Hepatocyte (in vitro differentiated cells): Measurements from ENCODE around the gene LEF1. TPM values are rescaled to one million over a fixed set of nuclear protein-coding genes. Genes with fewer than 3 reads are reported as not detected.

Experiments used
- DNase-seq: peaks from one replicate; pipeline ENCODE4 v3.0.0-alpha.2; 2016; ENCODE audit warnings: low spot score
- H2AFZ ChIP-seq: fragments of 200-600 bp; sonication (generic); 2 replicates; pipeline ENCODE4 v1.6.0; 2016; ENCODE audit warnings: antibody characterized with exemption, mild to moderate bottlenecking
- H3K27ac ChIP-seq: fragments of 200-600 bp; sonication (generic); 2 replicates; pipeline ENCODE4 v1.5.1; 2016; ENCODE audit warnings: mild to moderate bottlenecking
- H3K27me3 ChIP-seq: fragments of 200-600 bp; sonication (generic); 2 replicates; pipeline ENCODE4 v1.6.1; 2016
- H3K36me3 ChIP-seq: fragments of 200-600 bp; sonication (generic); replicated peaks from 2 replicates; pipeline ENCODE4 v1.5.1; 2016; ENCODE audit warnings: low read depth; ENCODE audit not compliant: insufficient read depth
- H3K4me1 ChIP-seq: fragments of 200-600 bp; sonication (generic); 2 replicates; pipeline ENCODE4 v1.5.1; 2016; ENCODE audit warnings: mild to moderate bottlenecking, moderate library complexity; ENCODE audit not compliant: insufficient read depth
- H3K4me2 ChIP-seq: fragments of 200-600 bp; sonication (generic); 2 replicates; pipeline ENCODE4 v1.6.0; 2016
- H3K4me3 ChIP-seq: fragments of 200-600 bp; sonication (generic); 2 replicates; pipeline ENCODE4 v1.5.1; 2016; ENCODE audit warnings: mild to moderate bottlenecking
- H3K79me2 ChIP-seq: fragments of 200-600 bp; sonication (generic); 2 replicates; pipeline ENCODE4 v1.6.0; 2017; ENCODE audit warnings: mild to moderate bottlenecking
- H3K9me2 ChIP-seq: fragments of 200-600 bp; sonication (generic); replicated peaks from 2 replicates; pipeline ENCODE4 v1.6.0; 2017; ENCODE audit warnings: mild to moderate bottlenecking; ENCODE audit not compliant: insufficient read depth
- H3K9me3 ChIP-seq: fragments of 200-600 bp; sonication (generic); 2 replicates; pipeline ENCODE4 v1.5.1; 2016; ENCODE audit warnings: low read depth, mild to moderate bottlenecking
- H4K20me1 ChIP-seq: fragments of 200-600 bp; sonication (generic); 2 replicates; pipeline ENCODE4 v1.6.0; 2016; ENCODE audit warnings: mild to moderate bottlenecking; ENCODE audit not compliant: insufficient read depth, poor library complexity, severe bottlenecking
- EZH2 ChIP-seq: fragments of 200-600 bp; sonication (generic); IDR thresholded peaks from 2 replicates; pipeline ENCODE4 v1.6.1; 2016; ENCODE audit warnings: antibody characterized with exemption, mild to moderate bottlenecking, borderline replicate concordance
- EZH2phosphoT487 ChIP-seq: fragments of 200-600 bp; sonication (generic); IDR thresholded peaks from one replicate; pipeline ENCODE4 v1.6.1; 2018; ENCODE audit warnings: antibody characterized with exemption, mild to moderate bottlenecking, low read depth, moderate library complexity; ENCODE audit not compliant: unreplicated experiment, severe bottlenecking
- WGBS: methylation state at CpG from one replicate; pipeline ENCODE4 v1.1.6; 2016; ENCODE audit warnings: low lambda C conversion rate; ENCODE audit errors: missing lambda C conversion rate; 5-methylcytosine and 5-hydroxymethylcytosine counted together
- polyA plus RNA-seq: library from polyadenylated mRNA; unstranded; fragments of >200 nt; fragmentation: Nextera tagmentation; extraction: Ambion mirVana; gene quantifications from 2 replicates; pipeline ENCODE4 v1.2.1, GENCODE V29; 2016
- total RNA-seq: library from RNA; depleted of rRNA; stranded (reverse); fragments of >200 nt; gene quantifications from 2 replicates; pipeline ENCODE4 v1.2.3, GENCODE V29; 2014
- TF ChIP-seq, protein P1 (sequence below): fragments of 200-600 bp; sonication (generic); IDR thresholded peaks from 2 replicates; pipeline ENCODE4 v1.5.1; 2016; ENCODE audit warnings: antibody characterized with exemption, mild to moderate bottlenecking; ENCODE audit not compliant: poor library complexity

Gene LEF1
- total and polyA plus RNA-seq, 2 experiments from 2014 or later: 8.6 to 10.4 TPM

DNA sequence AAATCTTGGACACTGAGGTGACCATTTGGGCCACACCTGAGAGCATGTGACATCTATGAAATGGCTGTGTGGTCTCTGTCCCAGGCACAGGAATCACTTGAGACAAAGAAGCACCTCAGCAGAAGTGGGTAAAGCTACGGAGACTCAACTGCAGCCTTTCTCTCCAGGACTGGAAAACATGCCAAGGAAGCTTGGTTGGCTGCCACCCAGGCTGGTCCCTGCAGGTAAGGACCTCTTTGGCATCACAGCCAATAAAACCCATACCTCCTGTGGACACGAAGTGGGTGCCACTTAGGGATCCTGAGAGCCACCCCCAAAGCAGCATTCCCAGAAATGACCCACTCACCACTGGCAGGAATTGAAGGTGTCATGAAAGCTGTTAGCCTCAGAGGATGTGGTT is 74.6 kb downstream of the LEF1 start:
- no peaks in the 10 kb centered on the region for H3K4me1 ChIP-seq
- no peak for TF ChIP-seq EZH2phosphoT487
- no peak for TF ChIP-seq EZH2
- TF ChIP-seq, protein P1, sequence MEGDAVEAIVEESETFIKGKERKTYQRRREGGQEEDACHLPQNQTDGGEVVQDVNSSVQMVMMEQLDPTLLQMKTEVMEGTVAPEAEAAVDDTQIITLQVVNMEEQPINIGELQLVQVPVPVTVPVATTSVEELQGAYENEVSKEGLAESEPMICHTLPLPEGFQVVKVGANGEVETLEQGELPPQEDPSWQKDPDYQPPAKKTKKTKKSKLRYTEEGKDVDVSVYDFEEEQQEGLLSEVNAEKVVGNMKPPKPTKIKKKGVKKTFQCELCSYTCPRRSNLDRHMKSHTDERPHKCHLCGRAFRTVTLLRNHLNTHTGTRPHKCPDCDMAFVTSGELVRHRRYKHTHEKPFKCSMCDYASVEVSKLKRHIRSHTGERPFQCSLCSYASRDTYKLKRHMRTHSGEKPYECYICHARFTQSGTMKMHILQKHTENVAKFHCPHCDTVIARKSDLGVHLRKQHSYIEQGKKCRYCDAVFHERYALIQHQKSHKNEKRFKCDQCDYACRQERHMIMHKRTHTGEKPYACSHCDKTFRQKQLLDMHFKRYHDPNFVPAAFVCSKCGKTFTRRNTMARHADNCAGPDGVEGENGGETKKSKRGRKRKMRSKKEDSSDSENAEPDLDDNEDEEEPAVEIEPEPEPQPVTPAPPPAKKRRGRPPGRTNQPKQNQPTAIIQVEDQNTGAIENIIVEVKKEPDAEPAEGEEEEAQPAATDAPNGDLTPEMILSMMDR: no peak
- H3K9me3 ChIP-seq: no peaks in the 10 kb centered on the region
- H3K36me3 ChIP-seq: no peaks in the 10 kb centered on the region
- 96% methylated on average over 2 of the region's 2 CpGs for WGBS
- no peak overlapping the region for H3K27ac ChIP-seq
- no peaks in the 10 kb centered on the region for H3K9me2 ChIP-seq
- H3K4me3 ChIP-seq: no peak overlapping the region
- H3K4me2 ChIP-seq: no peak overlapping the region
- H3K79me2 ChIP-seq: no peaks in the 10 kb centered on the region
- no peak for DNase-seq
- H4K20me1 ChIP-seq: no peaks in the 10 kb centered on the region
- no peak overlapping the region for H2AFZ ChIP-seq
- H3K27me3 ChIP-seq: no peaks in the 10 kb centered on the region

DNA sequence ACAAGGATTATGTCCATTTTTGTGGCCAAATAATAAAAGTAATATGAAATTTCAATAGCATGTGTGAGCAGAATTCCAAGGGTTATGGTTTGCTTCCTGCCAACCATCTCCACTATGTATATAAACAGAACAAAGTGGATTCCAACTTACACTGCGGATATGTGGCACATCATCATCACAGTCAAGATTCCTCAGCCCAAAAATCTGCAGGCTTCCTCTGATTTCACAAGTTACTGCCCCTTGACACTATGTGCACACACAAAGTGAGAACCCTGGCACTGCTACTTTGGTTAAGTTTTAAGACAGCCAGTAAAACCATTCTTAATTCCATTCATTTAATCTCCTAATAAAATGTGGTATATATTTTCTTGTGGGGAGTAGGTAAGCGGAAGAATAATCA is 76.4 kb downstream of the LEF1 start:
- TF ChIP-seq EZH2 (no peak), EZH2phosphoT487 (no peak)
- TF ChIP-seq, protein P1: no peak
- Histone ChIP-seq H3K27me3 (no peaks in the 10 kb centered on the region), H3K4me1 (no peaks in the 10 kb centered on the region), H3K9me3 (no peaks in the 10 kb centered on the region), H3K27ac (no peak overlapping the region), H3K9me2 (no peaks in the 10 kb centered on the region), H2AFZ (no peak overlapping the region), H3K36me3 (no peaks in the 10 kb centered on the region), H3K4me2 (no peak overlapping the region), H3K4me3 (no peak overlapping the region), H3K79me2 (no peaks in the 10 kb centered on the region), H4K20me1 (no peaks in the 10 kb centered on the region)
- no peak for DNase-seq
- WGBS: 86% methylated on average over 2 of the region's 2 CpGs

DNA sequence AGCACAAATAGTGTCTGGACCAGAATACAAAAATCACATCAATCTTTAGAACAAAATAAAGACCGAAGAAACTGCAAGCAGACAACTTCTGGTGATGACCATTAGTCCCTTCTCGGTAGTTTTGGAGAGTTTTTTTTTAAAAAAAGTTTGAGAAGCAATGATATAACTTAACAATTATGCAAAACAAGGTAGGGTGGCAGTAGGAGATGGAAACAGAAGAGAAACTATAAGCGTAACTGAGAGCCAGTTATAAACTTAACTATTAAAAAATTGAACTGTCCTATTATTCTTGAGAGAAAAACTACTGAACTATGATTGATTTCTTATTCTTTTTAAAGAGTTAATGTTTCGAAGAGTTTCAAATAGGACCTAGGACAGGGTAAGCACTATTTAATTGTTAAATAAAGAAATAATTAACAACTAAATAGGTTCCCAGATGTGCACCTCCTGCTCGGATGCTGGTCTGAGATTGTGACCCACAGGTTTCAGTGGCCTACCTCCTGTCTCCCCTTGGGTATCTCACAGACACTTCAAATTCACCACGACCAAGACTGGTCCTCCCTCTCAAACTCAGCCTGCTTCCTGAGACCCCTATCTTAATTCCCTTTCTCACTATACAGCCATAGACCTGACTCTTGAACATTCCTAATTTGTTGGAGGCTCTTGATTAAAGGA is 81.3 kb downstream of the LEF1 start:
- Histone ChIP-seq H3K4me2 (no peak overlapping the region), H3K9me3 (no peaks in the 10 kb centered on the region), H3K9me2 (no peaks in the 10 kb centered on the region), H3K4me1 (no peaks in the 10 kb centered on the region), H3K27me3 (no peaks in the 10 kb centered on the region), H3K79me2 (no peaks in the 10 kb centered on the region), H3K4me3 (no peak overlapping the region), H3K27ac (no peak overlapping the region), H2AFZ (no peak overlapping the region), H3K36me3 (no peaks in the 10 kb centered on the region), H4K20me1 (no peaks in the 10 kb centered on the region)
- no peak for DNase-seq
- TF ChIP-seq EZH2 (no peak), EZH2phosphoT487 (no peak)
- TF ChIP-seq, protein P1: no peak
- 91% methylated on average over 6 of the region's 6 CpGs for WGBS
